Measurements from ENCODE around the gene FOXP1. TPM values are rescaled to one million over a fixed set of nuclear protein-coding genes. Genes with fewer than 3 reads are reported as not detected.

The FOXP1 gene
- polyA plus RNA-seq, 1 donor (not counting 4 experiments of a cell fraction or from before 2014, with no cell fraction given), result 14.6 TPM

- no peaks in the 10 kb centered on the region for H4K20me1 ChIP-seq (ENCODE audit: control insufficient read depth, extremely low read depth, insufficient read depth, low read length)
- no peak for DNase-seq (ENCODE audit: low read depth, low spot score)
- H3K9me1 ChIP-seq (ENCODE audit: control insufficient read depth, extremely low read depth, insufficient read depth, low read length), result no peaks in the 10 kb centered on the region
- no peak overlapping the region for H3K4me3 ChIP-seq (ENCODE audit: control insufficient read depth in 2 of 3, extremely low read depth in 1 of 3, insufficient read depth in 2 of 3, low read depth in 1 of 3, low read length in 3 of 3)
- H3K79me2 ChIP-seq (ENCODE audit: control insufficient read depth, insufficient read depth, low read length), result no peaks in the 10 kb centered on the region
- TF ChIP-seq CTCF (optimal IDR thresholded peaks at IDR 0.05 in 1 of 3, IDR thresholded peaks at IDR 0.05 in 1 of 3, conservative IDR thresholded peaks at IDR 0.05 in 1 of 3; ENCODE audit: extremely low read depth in 1 of 3, insufficient read depth in 2 of 3, low read length in 3 of 3), result no peak
- no peak for TF ChIP-seq EZH2 (IDR thresholded peaks at IDR 0.05; ENCODE audit: low read length)
- FAIRE-seq, result no peak
- no peaks in the 10 kb centered on the region for H3K9me3 ChIP-seq (ENCODE audit: control insufficient read depth, low read depth, low read length)
- no peak overlapping the region for H3K27ac ChIP-seq (ENCODE audit: control insufficient read depth, insufficient read depth, low read length)
- no peak overlapping the region for H2AFZ ChIP-seq (ENCODE audit: control insufficient read depth, low read length)
- no peaks in the 10 kb centered on the region for H3K36me3 ChIP-seq (ENCODE audit: control insufficient read depth in 2 of 2, extremely low read depth in 1 of 2, insufficient read depth in 2 of 2, low read length in 2 of 2)
- no peaks in the 10 kb centered on the region for H3K27me3 ChIP-seq (ENCODE audit: control insufficient read depth, extremely low read depth, insufficient read depth, low read length)
- H3K9ac ChIP-seq (ENCODE audit: control insufficient read depth, extremely low read depth, insufficient read depth, low read length), result no peak overlapping the region
- H3K4me2 ChIP-seq (ENCODE audit: control insufficient read depth, extremely low read depth, insufficient read depth, low read depth, low read length), result no peak overlapping the region
- dilution Hi-C loops (cut with MboI; ENCODE audit: extremely low pct_ligation_motif_present, low sequenced_read_pairs), result no loop called here
- no peaks in the 10 kb centered on the region for H3K4me1 ChIP-seq (ENCODE audit: control insufficient read depth, extremely low read depth, insufficient read depth, low read length)
These were observed 396.7 kb downstream of the FOXP1 start for GRCh38 chr3:71186801-71187200.

- Histone ChIP-seq H3K9me1 (ENCODE audit: control insufficient read depth, extremely low read depth, insufficient read depth, low read length) (no peaks in the 10 kb centered on the region), H2AFZ (ENCODE audit: control insufficient read depth, low read length) (no peak overlapping the region), H3K27me3 (ENCODE audit: control insufficient read depth, extremely low read depth, insufficient read depth, low read length) (no peaks in the 10 kb centered on the region), H3K36me3 (ENCODE audit: control insufficient read depth in 2 of 2, extremely low read depth in 1 of 2, insufficient read depth in 2 of 2, low read length in 2 of 2) (no peaks in the 10 kb centered on the region), H3K9me3 (ENCODE audit: control insufficient read depth, low read depth, low read length) (no peaks in the 10 kb centered on the region), H3K27ac (ENCODE audit: control insufficient read depth, insufficient read depth, low read length) (no peak overlapping the region), H3K4me2 (ENCODE audit: control insufficient read depth, extremely low read depth, insufficient read depth, low read depth, low read length) (no peak overlapping the region), H3K9ac (ENCODE audit: control insufficient read depth, extremely low read depth, insufficient read depth, low read length) (no peak overlapping the region), H3K4me1 (ENCODE audit: control insufficient read depth, extremely low read depth, insufficient read depth, low read length) (no peaks in the 10 kb centered on the region), H3K79me2 (ENCODE audit: control insufficient read depth, insufficient read depth, low read length) (no peaks in the 10 kb centered on the region), H3K4me3 (ENCODE audit: control insufficient read depth in 2 of 3, extremely low read depth in 1 of 3, insufficient read depth in 2 of 3, low read depth in 1 of 3, low read length in 3 of 3) (no peak overlapping the region), H4K20me1 (ENCODE audit: control insufficient read depth, extremely low read depth, insufficient read depth, low read length) (no peaks in the 10 kb centered on the region)
- no peak for DNase-seq (ENCODE audit: low read depth, low spot score)
- dilution Hi-C loops (cut with MboI; ENCODE audit: extremely low pct_ligation_motif_present, low sequenced_read_pairs), result no loop called here
- peak; percentile 29 for FAIRE-seq
- TF ChIP-seq EZH2 (IDR thresholded peaks at IDR 0.05; ENCODE audit: low read length) (no peak), CTCF (optimal IDR thresholded peaks at IDR 0.05 in 1 of 3, IDR thresholded peaks at IDR 0.05 in 1 of 3, conservative IDR thresholded peaks at IDR 0.05 in 1 of 3; ENCODE audit: extremely low read depth in 1 of 3, insufficient read depth in 2 of 3, low read length in 3 of 3) (no peak)
These were observed 397.6 kb downstream of the FOXP1 start for GRCh38 chr3:71185733-71186455.

Data from keratinocyte (primary cell).